Measurements from ENCODE around the gene CAMK1.
A peak's percentile ranks its signal among the peaks of the same experiment; 100 is the strongest.

DNA sequence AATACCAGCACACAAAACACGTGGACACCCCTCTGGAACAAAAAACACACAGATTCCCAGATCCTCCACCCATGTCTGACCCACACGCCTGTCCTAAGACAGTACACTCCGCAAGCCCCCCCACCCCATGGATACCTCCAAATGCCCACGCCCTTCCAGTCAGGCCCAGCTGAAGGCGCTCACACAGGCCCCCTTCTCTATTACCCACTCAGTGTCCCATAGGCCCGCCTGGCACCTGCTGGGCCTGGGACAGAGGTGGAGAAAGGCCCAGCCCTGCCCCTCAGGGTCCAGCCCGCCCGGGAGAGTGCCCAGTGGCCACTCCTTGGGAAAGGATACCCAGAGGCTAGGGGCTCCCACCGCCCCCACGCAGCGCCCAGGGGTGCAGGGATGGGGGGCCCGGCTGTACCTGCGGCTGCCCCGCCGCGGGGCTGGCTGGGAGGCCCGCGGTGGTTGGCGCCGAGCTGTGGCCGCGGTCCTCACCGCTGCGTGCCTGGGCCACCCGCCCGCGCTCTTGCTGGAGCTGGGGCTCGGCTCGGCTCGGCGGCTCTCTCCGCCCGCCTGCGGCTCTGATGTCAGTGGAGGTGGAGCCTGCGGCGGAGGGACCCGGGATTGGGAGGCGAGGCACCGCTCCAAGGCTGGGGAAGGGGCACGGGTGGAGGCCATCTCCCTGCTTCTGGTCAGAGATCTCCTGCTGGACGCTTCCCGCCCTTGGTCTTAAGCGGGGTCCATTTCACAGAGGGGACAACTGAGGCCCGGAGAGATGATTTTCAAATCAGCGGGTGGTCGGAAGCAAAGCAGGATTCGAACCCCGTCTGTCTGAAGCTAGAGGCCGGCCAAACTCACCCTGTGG lies at the start of gene CAMK1:
- TF ChIP-seq POLR2AphosphoS5 (IDR thresholded peaks at IDR 0.05; ENCODE audit: low read depth, low read length) (peak; percentile 92), CTCF (IDR thresholded peaks at IDR 0.05 in 2 of 3, conservative IDR thresholded peaks at IDR 0.05 in 1 of 3; ENCODE audit: borderline replicate concordance in 1 of 3, insufficient read depth in 1 of 3, low read depth in 2 of 3, low read length in 2 of 3) (no peak), FOSL1 (IDR thresholded peaks at IDR 0.05; ENCODE audit: low read depth) (no peak), EZH2phosphoT487 (IDR thresholded peaks at IDR 0.05; ENCODE audit: borderline replicate concordance) (no peak), POLR2A (IDR thresholded peaks at IDR 0.05; ENCODE audit: borderline replicate concordance, extremely low read depth, insufficient read depth, insufficient read length) (peak; percentile 83), EZH2 (IDR thresholded peaks at IDR 0.05) (no peak), ZFX (IDR thresholded peaks at IDR 0.05) (peak; percentile 75), YY1 (IDR thresholded peaks at IDR 0.05; ENCODE audit: extremely low read depth, insufficient replicate concordance, low read depth, low read length) (peak; percentile 12), CEBPB (IDR thresholded peaks at IDR 0.05; ENCODE audit: low read depth) (no peak), SIN3A (IDR thresholded peaks at IDR 0.05; ENCODE audit: low read depth) (no peak), ELF1 (IDR thresholded peaks at IDR 0.05; ENCODE audit: borderline replicate concordance, low read depth) (no peak), JUND (IDR thresholded peaks at IDR 0.05) (no peak), SRF (IDR thresholded peaks at IDR 0.05; ENCODE audit: low read depth) (no peak)
- TF ChIP-seq, protein P1, sequence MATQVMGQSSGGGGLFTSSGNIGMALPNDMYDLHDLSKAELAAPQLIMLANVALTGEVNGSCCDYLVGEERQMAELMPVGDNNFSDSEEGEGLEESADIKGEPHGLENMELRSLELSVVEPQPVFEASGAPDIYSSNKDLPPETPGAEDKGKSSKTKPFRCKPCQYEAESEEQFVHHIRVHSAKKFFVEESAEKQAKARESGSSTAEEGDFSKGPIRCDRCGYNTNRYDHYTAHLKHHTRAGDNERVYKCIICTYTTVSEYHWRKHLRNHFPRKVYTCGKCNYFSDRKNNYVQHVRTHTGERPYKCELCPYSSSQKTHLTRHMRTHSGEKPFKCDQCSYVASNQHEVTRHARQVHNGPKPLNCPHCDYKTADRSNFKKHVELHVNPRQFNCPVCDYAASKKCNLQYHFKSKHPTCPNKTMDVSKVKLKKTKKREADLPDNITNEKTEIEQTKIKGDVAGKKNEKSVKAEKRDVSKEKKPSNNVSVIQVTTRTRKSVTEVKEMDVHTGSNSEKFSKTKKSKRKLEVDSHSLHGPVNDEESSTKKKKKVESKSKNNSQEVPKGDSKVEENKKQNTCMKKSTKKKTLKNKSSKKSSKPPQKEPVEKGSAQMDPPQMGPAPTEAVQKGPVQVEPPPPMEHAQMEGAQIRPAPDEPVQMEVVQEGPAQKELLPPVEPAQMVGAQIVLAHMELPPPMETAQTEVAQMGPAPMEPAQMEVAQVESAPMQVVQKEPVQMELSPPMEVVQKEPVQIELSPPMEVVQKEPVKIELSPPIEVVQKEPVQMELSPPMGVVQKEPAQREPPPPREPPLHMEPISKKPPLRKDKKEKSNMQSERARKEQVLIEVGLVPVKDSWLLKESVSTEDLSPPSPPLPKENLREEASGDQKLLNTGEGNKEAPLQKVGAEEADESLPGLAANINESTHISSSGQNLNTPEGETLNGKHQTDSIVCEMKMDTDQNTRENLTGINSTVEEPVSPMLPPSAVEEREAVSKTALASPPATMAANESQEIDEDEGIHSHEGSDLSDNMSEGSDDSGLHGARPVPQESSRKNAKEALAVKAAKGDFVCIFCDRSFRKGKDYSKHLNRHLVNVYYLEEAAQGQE (IDR thresholded peaks at IDR 0.05; ENCODE audit: low read depth) = no peak
